ENCODE results near the gene ZNF821. TPM values are rescaled to one million over a fixed set of nuclear protein-coding genes. Genes with fewer than 3 reads are reported as not detected.
"Not testable (repeated sequence)": the region's sequence is repeated elsewhere in the genome, so short reads cannot be mapped to it uniquely, and the experiment has no call there.

The ZNF821 gene
- total RNA-seq, 6 experiments from 2014 or later, result 1.3 to 3.8 (median 1.7) TPM

- 85% methylated on average over 3 of the region's 3 CpGs for WGBS (ENCODE audit: insufficient coverage, low coverage, low lambda C conversion rate, missing lambda C conversion rate)
- DNase-seq, result no peak
- Histone ChIP-seq H3K9me3 (no peaks in the 10 kb centered on the region), H3K36me3 (no peaks in the 10 kb centered on the region), H3K4me3 (no peak overlapping the region), H3K4me1 (no peaks in the 10 kb centered on the region), H3K27me3 (no peaks in the 10 kb centered on the region), H3K27ac (no peak overlapping the region)
- ATAC-seq, result no peak
- intact Hi-C loops (cut with DNase I), result no loop called here
- TF ChIP-seq CTCF (IDR thresholded peaks at IDR 0.05) (no peak), POLR2A (IDR thresholded peaks at IDR 0.05) (no peak)
Observed at GRCh38 chr16:71837150-71837549, 46.8 kb downstream of the ZNF821 start.

- no peak for ATAC-seq
- Histone ChIP-seq H3K36me3 (no peaks in the 10 kb centered on the region), H3K27me3 (no peaks in the 10 kb centered on the region), H3K27ac (no peak overlapping the region), H3K4me3 (no peak overlapping the region), H3K4me1 (no peaks in the 10 kb centered on the region), H3K9me3 (no peaks in the 10 kb centered on the region)
- intact Hi-C loops (cut with DNase I), result no loop called here
- TF ChIP-seq CTCF (IDR thresholded peaks at IDR 0.05), result no peak
- no peak for TF ChIP-seq POLR2A (IDR thresholded peaks at IDR 0.05)
- WGBS (ENCODE audit: insufficient coverage, low coverage, low lambda C conversion rate, missing lambda C conversion rate), result 82% methylated on average over 3 of the region's 3 CpGs
- no peak for DNase-seq
Observed at GRCh38 chr16:71834291-71834690, 49.7 kb downstream of the ZNF821 start.

DNA sequence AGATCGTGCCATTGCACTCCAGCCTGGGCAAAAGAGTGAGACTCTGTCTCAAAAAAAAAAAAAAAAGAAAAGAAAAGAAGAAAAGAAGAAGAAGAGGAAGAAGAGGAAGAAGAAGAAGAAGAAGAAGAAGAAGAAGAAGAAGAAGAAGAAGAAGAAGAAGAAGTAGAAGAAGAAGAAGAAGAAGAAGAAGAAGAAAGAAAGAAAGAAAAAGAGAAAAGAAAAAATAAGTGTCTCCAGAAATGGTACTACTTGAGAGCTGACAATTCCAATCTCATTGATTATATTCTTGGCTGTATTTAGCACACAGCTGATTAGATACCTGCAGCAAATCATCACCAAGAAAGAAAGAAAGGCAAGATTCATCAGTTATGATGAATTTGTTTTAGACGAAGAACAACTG is 51.9 kb downstream of the ZNF821 start:
- DNase-seq; H3K4me1 ChIP-seq; H3K9me3 ChIP-seq; ATAC-seq; H3K4me3 ChIP-seq; H3K36me3 ChIP-seq; H3K27me3 ChIP-seq; intact Hi-C loops (cut with DNase I); H3K27ac ChIP-seq: not testable (repeated sequence)
- 87% methylated on average over 2 of the region's 2 CpGs for WGBS (ENCODE audit: insufficient coverage, low coverage, low lambda C conversion rate, missing lambda C conversion rate)

DNA sequence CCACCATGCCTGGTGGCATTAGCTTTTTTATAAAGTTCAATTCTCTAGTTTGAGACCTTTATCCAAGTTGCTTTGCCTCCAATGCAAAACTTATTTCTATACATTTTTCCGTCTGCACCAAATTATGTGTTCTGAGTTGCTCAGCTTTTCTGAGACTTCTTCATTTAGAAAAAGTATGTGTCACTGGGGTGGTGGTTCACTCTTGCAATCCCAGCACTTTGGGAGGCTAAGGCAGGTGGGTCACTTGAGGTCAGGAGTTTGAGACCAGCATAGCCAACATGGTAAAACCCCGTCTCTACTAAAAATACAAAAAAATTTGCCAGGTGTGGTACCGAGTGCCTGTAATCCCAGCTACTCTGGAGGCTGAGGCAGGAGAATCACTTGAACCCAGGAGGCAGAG is 52.3 kb downstream of the ZNF821 start:
- ATAC-seq; intact Hi-C loops (cut with DNase I); H3K27me3 ChIP-seq; DNase-seq; H3K9me3 ChIP-seq; H3K4me1 ChIP-seq; H3K4me3 ChIP-seq; H3K36me3 ChIP-seq; H3K27ac ChIP-seq: not testable (repeated sequence)
- WGBS (ENCODE audit: insufficient coverage, low coverage, low lambda C conversion rate, missing lambda C conversion rate), result 79% methylated on average over 3 of the region's 3 CpGs

- Histone ChIP-seq H3K9me3 (no peaks in the 10 kb centered on the region), H3K36me3 (no peaks in the 10 kb centered on the region), H3K4me1 (no peaks in the 10 kb centered on the region), H3K27ac (no peak overlapping the region), H3K27me3 (no peaks in the 10 kb centered on the region), H3K4me3 (no peak overlapping the region)
- ATAC-seq (no peak), DNase-seq (no peak)
- intact Hi-C loops (cut with DNase I), result no loop called here
- TF ChIP-seq CTCF (IDR thresholded peaks at IDR 0.05), result no peak
- TF ChIP-seq POLR2A (IDR thresholded peaks at IDR 0.05), result no peak
- 85% methylated on average over 2 of the region's 2 CpGs for WGBS (ENCODE audit: insufficient coverage, low coverage, low lambda C conversion rate, missing lambda C conversion rate)
Observed at GRCh38 chr16:71830359-71830758, 53.6 kb downstream of the ZNF821 start.

- intact Hi-C loops (cut with DNase I), result no loop called here
- H3K27me3 ChIP-seq, result no peaks in the 10 kb centered on the region
- H3K4me1 ChIP-seq, result no peaks in the 10 kb centered on the region
- DNase-seq, result no peak
- no peaks in the 10 kb centered on the region for H3K9me3 ChIP-seq
- no peak overlapping the region for H3K27ac ChIP-seq
- TF ChIP-seq POLR2A (IDR thresholded peaks at IDR 0.05), result no peak
- no peak for TF ChIP-seq CTCF (IDR thresholded peaks at IDR 0.05)
- no peaks in the 10 kb centered on the region for H3K36me3 ChIP-seq
- WGBS (ENCODE audit: insufficient coverage, low coverage, low lambda C conversion rate, missing lambda C conversion rate), result 59% methylated on average over 5 of the region's 5 CpGs
- no peak overlapping the region for H3K4me3 ChIP-seq
- no peak for ATAC-seq
Observed at GRCh38 chr16:71826533-71827017, 57.4 kb downstream of the ZNF821 start.

DNA sequence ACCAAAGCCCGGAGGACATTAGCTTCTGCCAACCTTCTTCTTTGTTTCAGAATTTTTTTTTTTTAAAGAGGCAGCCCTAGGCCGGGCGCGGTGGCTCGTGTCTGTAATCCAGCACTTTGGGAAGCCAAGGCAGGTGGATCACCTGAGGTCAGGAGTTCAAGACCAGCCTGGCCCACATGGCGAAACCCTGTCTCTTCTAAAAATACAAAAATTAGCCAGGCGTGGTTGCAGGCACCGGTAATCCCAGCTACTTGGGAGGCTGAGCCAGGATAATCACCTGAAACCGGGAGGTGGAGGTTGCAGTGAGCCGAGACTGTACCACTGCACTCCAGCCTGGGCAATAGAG is 66.9 kb downstream of the ZNF821 start:
- H3K4me3 ChIP-seq; H3K9me3 ChIP-seq; DNase-seq; H3K27me3 ChIP-seq; intact Hi-C loops (cut with DNase I); H3K27ac ChIP-seq; H3K36me3 ChIP-seq; ATAC-seq; H3K4me1 ChIP-seq: not testable (repeated sequence)
- 85% methylated on average over 7 of the region's 10 CpGs for WGBS (ENCODE audit: insufficient coverage, low coverage, low lambda C conversion rate, missing lambda C conversion rate)

Data from right lobe of liver (tissue), 6 donors.